Adipocyte (in vitro differentiated cells): ENCODE data around the gene HOTAIR.
A peak's percentile ranks its signal among the peaks of the same experiment; 100 is the strongest.

Experiments
- DNase-seq: peaks from one replicate; pipeline ENCODE4 v3.0.0-alpha.2; 2015; ENCODE audit warnings: low read depth
- H3K27me3 ChIP-seq: replicated peaks from 2 replicates; pipeline ENCODE4 v1.7.0; 2013; ENCODE audit warnings: mild to moderate bottlenecking, low read length, moderate library complexity; ENCODE audit not compliant: control insufficient read depth, insufficient read depth
- H3K36me3 ChIP-seq: 2 replicates; pipeline ENCODE4 v1.7.0; 2013; ENCODE audit warnings: low read length, mild to moderate bottlenecking, moderate library complexity; ENCODE audit not compliant: control insufficient read depth, insufficient read depth, severe bottlenecking
- H3K4me1 ChIP-seq: 2 replicates; pipeline ENCODE4 v1.7.0; 2013; ENCODE audit warnings: mild to moderate bottlenecking, low read length, moderate library complexity; ENCODE audit not compliant: control insufficient read depth, insufficient read depth
- H3K4me3 ChIP-seq: 2 replicates; pipeline ENCODE4 v1.7.0; 2013; ENCODE audit warnings: mild to moderate bottlenecking, low read length, moderate library complexity
- H3K9ac ChIP-seq: 2 replicates; pipeline ENCODE4 v1.7.0; 2013; ENCODE audit warnings: mild to moderate bottlenecking, low read length, moderate library complexity
- H3K9me3 ChIP-seq: 2 replicates; pipeline ENCODE4 v1.7.0; 2013; ENCODE audit warnings: mild to moderate bottlenecking, low read length, moderate library complexity; ENCODE audit not compliant: control insufficient read depth

HOTAIR gene

DNA sequence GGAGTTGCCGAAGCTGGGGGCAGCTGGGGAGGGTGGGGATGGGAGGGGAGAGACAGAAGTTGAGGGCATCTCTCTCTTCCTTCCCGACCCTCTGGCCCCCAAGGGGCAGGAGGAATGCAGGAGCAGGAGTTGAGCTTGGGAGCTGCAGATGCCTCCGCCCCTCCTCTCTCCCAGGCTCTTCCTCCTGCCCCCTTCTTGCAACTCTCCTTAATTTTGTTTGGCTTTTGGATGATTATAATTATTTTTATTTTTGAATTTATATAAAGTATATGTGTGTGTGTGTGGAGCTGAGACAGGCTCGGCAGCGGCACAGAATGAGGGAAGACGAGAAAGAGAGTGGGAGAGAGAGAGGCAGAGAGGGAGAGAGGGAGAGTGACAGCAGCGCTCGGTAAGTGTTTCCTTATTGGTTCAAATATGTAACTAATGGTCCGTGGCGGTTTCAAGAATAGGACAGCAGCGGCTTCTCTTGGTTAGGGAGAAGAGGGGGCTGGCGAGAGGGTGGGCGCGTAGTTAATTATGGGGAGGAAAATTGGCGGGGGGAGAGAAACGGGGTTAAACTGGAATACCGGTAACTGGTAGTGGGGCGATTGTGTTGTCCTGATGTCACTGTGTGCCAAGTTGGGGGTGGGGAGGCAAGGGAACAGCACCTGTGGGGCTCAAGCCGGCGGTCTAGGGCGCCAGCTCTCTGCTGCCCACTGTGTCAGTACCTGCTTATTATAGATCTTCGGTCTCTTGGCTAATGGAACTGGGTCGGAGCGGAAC lies 42.5 kb upstream of the HOTAIR start:
- H3K9ac ChIP-seq: peak overlapping the region; percentile 99
- no peaks in the 10 kb centered on the region for H3K9me3 ChIP-seq
- H3K36me3 ChIP-seq: no peaks in the 10 kb centered on the region
- peaks cover 56% of the 10 kb centered on the region for H3K4me1 ChIP-seq
- H3K27me3 ChIP-seq: no peaks in the 10 kb centered on the region
- peak overlapping the region; percentile 98 for H3K4me3 ChIP-seq
- DNase-seq: no peak

DNA sequence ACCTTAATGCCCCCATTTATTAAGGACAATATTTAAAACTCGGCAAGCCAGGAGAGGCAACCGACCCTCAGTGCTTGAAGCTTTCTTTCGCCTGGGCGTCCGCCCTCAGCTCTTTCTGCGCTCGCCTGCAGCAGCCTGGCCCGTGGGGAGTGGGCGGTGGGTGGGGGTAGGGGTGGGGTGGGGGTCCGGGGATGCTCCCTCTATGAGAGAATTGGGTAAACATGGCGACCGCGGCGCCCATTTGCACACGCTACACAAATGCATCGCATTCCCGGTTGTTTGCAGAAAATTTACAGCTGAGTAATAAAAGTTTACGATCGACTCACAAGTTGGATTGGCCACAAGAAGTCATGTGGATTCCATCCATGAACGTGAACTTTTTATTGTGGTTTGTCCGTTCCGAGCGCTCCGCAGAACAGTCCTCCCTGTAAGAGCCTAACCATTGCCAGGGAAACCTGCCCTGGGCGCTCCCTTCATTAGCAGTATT lies 41.8 kb upstream of the HOTAIR start:
- Histone ChIP-seq H3K4me1 (peaks cover 53% of the 10 kb centered on the region), H3K36me3 (no peaks in the 10 kb centered on the region), H3K27me3 (no peaks in the 10 kb centered on the region), H3K9ac (peak overlapping the region; percentile 99), H3K9me3 (no peaks in the 10 kb centered on the region), H3K4me3 (peak overlapping the region; percentile 98)
- no peak for DNase-seq

DNA sequence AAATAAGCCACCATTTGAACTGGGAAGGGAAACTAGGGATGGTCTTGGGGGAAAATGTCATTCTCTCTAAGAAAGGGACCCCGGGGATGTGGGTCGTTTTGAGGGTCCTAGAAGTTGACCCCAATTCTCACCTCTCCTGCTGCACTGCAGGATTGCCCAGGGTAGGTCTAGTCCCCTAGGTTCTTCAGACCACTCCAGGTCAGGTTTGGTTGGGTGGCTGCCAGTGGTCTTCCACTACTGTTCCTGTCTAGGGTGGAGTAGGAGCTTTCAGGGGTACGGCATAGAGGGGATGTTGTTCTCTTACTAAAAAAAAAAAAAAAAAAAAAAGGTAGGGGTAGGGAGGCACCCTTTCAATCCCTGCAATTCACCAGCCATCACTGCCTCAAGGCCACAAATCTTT lies 41.3 kb upstream of the HOTAIR start:
- H3K4me1 ChIP-seq: peaks cover 52% of the 10 kb centered on the region
- H3K9ac ChIP-seq: peak overlapping the region; percentile 99
- no peak for DNase-seq
- H3K27me3 ChIP-seq: no peaks in the 10 kb centered on the region
- no peaks in the 10 kb centered on the region for H3K36me3 ChIP-seq
- peak overlapping the region; percentile 98 for H3K4me3 ChIP-seq
- H3K9me3 ChIP-seq: no peaks in the 10 kb centered on the region

DNA sequence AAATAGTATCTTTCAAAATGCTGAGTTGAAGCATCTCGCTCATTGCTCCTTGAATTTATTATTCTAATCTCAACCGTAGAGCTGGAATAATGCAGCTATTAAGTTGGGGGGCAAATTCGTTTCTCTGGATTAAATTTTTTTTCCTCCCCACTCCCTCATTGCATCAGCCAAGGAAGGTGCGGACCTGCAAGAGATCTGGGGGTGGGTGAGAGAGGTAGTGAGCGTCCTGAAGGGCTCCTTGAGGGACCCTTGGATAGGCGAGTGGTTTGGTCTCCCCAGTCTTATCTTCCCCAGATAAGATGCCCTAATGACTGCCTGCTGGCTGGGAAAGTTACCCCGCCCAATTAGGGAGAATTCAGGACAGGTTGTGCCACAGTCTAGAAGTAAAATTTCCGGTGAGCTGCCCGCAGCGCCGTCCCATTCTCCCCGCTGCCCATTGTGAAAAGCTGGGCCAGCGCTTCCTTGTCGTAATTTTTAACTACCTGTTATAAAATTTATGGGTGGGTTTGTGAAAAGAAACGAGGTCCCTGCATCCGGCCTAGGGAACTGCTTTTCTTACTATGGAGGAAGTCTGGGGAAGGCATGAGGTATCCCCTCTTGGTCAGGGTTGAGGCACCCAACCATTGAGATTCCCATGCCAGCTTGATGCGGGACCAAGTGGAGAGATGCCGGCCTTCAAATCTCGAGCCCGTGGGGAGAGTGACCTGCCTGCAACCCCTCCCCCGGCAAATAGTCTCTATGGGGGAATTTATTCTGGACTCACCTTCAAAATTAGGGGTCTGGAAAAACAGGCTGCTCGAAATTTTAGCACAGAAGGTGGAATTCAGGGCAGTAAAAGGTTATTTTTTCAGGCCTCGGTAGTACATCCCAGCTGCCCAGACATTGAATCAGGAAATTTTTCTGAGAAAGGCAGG lies 40.5 kb upstream of the HOTAIR start:
- no peak for DNase-seq
- Histone ChIP-seq H3K27me3 (no peaks in the 10 kb centered on the region), H3K9ac (peak overlapping the region; percentile 99), H3K9me3 (no peaks in the 10 kb centered on the region), H3K36me3 (no peaks in the 10 kb centered on the region), H3K4me1 (peaks cover 48% of the 10 kb centered on the region), H3K4me3 (peak overlapping the region; percentile 98)

DNA sequence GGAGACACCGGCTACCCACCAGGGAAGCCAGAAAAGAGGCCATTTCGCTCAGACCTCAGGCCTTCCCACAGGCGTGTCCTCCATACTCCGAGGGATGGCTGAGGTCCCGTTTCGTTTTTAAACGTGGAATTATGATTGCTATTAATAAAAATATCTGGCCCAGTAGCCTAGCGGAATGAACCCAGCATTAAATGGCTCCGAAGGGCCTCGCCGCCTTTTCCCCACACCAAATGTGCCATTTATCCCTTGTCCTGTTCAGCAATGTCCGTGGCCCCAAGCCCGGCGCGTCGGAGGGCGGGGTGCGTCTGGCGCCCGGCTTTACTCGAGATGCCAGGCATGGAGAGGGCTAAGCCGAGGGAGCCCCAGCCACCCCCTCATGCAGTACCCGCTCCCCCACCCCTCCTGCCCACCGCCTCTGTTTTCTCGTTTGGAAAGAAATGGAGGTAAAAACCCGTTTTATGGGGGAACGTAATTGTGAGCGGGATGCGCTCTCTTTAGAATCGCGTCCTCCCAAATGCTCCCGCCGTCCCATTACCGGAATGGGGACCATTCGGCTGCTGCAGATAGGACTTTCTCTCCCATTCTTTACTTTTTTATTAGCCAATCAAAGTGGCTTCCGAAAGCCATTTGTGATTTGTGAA lies 39.7 kb upstream of the HOTAIR start:
- peak overlapping the region; percentile 99 for H3K9ac ChIP-seq
- H3K4me3 ChIP-seq: peak overlapping the region; percentile 75
- no peaks in the 10 kb centered on the region for H3K9me3 ChIP-seq
- no peaks in the 10 kb centered on the region for H3K27me3 ChIP-seq
- H3K4me1 ChIP-seq: peaks cover 43% of the 10 kb centered on the region
- H3K36me3 ChIP-seq: no peaks in the 10 kb centered on the region
- no peak for DNase-seq

DNA sequence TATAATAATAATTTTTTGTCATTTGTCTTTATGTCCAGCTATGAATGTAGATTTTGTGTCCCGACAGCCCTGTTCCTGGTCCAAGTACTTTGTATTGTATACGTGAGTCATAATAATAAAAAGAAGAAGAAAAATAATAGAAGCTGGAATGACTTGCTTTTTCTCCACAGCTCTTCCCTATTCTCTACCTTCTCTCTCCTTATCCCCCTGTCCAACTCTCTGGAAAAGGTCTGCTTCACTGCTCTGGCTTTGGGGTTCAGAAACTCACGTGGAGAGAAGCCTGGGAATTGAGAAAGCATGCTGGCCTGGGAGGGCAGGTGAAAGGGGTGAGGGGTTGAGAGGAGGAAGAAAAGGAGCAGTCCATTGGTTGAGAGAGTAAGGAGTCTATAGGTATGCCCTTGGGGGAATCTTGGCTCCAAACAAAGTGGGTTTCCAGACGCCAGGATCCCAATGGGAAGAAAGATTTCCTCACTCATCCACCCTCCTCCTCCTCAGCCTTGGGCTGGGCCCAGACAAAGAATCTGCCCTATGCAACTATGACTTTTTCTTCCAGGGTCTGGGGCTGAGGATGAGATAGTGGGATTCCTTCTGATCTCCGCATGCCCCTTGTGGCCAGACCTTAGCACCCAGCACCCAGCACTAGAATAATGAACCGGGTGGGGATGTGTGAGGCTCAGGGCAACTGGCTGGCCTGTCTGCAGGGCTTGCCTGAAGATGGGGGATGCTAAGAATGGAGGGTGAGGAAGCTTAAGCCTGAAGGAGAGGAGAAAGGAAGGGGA lies 38.1 kb upstream of the HOTAIR start:
- H3K9ac ChIP-seq: peak overlapping the region; percentile 99
- no peaks in the 10 kb centered on the region for H3K27me3 ChIP-seq
- no peaks in the 10 kb centered on the region for H3K36me3 ChIP-seq
- H3K4me3 ChIP-seq: peak overlapping the region; percentile 75
- peaks cover 49% of the 10 kb centered on the region for H3K4me1 ChIP-seq
- no peaks in the 10 kb centered on the region for H3K9me3 ChIP-seq
- DNase-seq: no peak

DNA sequence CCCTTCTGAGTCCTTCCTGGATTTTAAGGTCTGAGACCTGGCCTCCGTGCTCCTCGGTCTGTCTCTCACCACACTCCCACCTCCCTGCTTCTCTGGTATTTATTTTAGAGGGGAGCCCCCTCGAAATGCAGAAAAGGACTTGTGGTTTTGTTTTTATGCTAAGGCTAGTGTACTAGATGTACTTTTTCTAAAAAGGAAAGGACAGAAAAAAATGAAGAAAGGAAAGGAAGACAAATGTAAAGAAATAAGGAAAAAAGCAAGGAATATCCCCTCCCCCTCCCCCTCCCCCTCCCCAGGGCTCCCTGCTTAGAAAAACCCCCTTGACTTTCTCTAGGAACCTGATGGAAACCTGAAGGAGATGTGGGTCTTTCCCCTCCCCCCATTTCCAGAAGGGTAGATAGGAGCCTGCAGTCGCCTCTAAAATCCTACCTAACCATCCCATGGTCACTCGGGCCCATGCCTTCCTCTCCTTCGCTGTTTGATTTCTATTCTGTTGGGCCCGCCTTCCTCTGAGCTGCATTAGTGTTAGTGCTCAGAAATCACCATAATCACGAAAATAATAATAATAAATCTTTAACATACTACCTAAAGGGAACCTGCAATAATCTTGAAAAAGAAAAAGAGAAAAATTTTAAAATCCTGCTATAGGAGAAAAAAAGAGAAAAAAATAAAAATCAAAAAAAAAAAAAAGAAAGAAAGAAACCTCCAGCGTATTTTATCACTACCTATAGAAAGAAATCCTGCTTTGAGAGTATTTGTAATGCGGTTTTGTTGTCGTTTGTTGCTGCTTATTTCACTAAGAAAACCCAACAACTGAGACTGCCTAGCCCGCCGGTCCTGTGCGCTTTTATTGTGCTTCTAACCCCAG lies 37.1 kb upstream of the HOTAIR start:
- Histone ChIP-seq H3K9ac (peak overlapping the region; percentile 99), H3K4me3 (peak overlapping the region; percentile 96), H3K9me3 (no peaks in the 10 kb centered on the region), H3K36me3 (no peaks in the 10 kb centered on the region), H3K4me1 (peaks cover 58% of the 10 kb centered on the region), H3K27me3 (no peaks in the 10 kb centered on the region)
- no peak for DNase-seq

DNA sequence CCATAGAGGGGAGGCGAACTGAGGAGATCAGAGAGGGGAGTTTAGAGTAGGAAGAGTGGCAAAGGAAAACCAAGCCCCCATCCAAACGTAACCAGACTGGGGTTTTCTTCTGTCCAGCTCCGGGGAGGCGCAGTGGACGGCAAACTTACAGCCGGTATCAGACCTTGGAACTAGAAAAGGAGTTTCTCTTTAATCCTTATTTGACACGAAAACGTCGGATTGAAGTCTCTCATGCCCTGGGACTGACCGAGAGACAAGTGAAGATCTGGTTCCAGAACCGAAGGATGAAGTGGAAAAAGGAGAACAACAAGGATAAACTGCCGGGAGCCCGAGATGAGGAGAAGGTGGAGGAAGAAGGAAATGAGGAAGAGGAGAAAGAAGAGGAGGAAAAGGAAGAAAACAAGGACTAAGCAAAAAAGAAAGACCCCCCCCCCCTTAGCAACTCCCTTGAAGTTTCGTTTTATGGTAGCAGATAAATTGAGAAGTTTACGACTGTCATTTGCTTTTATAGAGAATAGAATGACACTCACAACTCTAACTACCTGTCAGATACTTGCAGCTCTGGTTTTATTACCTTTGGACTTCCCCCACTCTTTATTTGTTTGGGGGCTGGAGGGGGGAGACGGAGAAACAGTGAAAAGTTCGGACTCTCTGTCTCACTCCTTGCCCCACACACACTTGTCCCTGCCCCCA lies 36.4 kb upstream of the HOTAIR start:
- Histone ChIP-seq H3K27me3 (no peaks in the 10 kb centered on the region), H3K9me3 (no peaks in the 10 kb centered on the region), H3K4me1 (peaks cover 59% of the 10 kb centered on the region), H3K4me3 (peak overlapping the region; percentile 96), H3K36me3 (no peaks in the 10 kb centered on the region), H3K9ac (peak overlapping the region; percentile 99)
- DNase-seq: no peak

DNA sequence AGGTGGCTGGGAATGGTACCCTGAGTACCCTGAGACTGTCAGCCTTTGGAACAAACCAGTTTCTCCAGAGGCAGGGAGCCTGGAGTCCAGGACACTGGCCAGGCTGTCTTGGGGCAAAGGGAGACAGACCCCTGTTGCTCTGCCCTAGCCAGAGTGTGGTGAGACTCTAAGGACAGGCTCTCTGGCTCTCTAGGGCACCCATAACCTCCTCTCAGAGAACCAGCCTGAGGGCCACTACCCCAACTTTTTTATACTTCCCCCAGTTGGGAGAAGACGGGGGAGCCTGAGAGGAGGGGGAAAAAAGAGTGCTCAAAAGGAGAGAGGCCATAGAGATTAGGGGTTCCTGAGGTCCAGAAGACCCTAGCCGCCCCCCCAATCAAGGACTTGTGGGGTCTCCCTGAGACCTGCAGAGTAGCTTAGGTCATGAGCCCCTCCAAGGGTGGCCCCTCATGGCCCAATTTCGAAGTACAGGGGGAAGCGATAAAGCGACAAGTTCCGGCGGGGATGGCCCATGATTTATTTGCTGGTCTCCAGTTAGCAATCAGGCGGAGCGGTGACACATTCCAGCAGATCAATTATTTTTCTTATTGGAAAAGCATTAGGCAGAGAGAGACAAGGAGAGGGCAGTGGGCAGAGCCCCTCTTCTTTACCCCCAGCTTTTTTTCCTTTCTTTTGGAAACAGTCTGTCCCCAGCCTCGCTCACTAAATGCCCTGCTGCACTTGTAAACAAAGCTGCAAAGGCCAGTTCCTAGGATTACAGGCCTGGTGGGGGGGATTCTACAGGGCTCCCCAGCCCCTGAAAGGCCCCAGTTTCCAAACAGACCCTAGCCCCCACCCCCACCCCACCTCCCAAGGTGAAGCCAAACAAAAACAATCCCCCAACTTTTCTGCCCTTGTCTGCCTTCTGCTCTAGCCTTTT lies 35.6 kb upstream of the HOTAIR start:
- Histone ChIP-seq H3K9me3 (no peaks in the 10 kb centered on the region), H3K27me3 (no peaks in the 10 kb centered on the region), H3K4me3 (peak overlapping the region; percentile 96), H3K9ac (peak overlapping the region; percentile 99), H3K4me1 (peaks cover 51% of the 10 kb centered on the region), H3K36me3 (no peaks in the 10 kb centered on the region)
- DNase-seq: no peak
